Measurements from ENCODE around the gene PSTPIP1.

PSTPIP1 gene

DNA sequence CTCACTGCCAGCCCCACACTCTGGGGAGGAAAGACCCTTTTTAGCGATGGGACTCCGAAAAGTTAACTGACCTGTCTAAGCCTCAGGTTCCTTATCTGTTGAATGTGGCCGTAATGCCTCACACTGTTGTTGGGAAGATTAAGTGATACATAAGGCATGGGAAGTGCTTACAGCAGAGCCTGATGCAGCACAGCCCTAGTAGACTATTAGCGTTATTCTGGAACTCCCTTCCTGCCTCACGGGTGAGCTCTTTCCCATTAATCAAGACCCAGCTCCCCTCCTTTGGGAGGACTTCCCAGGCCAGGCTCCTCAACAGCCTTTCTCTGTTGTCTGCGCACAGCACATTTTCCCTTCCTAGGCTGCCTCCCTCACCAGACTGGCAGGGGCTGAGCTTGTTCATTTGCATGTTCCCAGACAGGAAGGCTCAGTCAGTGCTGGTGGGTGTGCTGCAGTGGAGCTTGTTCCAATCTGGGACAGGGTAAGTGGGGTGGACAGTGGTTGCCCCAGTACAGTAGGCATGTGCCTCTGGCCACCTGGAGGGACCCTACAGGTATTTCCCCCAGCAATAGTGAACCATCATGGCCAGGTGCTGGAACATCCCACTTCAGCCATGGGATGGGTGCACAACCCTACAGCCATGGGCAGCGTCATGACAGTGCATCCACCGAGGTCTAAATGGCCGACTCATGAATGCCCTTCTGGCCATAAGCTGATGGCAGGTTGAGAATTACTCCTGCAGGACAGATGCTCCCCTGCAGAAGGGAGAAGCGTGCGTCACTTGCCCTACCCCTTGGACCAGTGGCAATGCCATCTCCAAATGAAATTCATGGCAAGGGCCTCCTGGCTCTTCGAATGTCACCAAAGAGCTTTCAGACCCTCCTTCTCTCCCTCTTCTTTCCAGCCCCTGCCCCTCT lies 5.8 kb upstream of the PSTPIP1 start:
- Histone ChIP-seq H3K36me3 (ENCODE audit: control insufficient read depth, insufficient read depth, low read length) (no peaks in the 10 kb centered on the region), H3K27ac (ENCODE audit: low read length) (no peak overlapping the region), H3K4me3 (ENCODE audit: low read length) (no peak overlapping the region), H3K4me1 (ENCODE audit: control insufficient read depth, insufficient read depth, low read length) (no peaks in the 10 kb centered on the region), H3K27me3 (ENCODE audit: control insufficient read depth, insufficient read depth, low read length) (no peaks in the 10 kb centered on the region), H3K9me3 (ENCODE audit: control insufficient read depth, insufficient read depth, low read length) (no peaks in the 10 kb centered on the region)
- no peak for DNase-seq (ENCODE audit: low read depth, low spot score)
- WGBS (ENCODE audit: insufficient coverage, insufficient read length): no CpG with 5 or more reads among the region's 12 CpGs

DNA sequence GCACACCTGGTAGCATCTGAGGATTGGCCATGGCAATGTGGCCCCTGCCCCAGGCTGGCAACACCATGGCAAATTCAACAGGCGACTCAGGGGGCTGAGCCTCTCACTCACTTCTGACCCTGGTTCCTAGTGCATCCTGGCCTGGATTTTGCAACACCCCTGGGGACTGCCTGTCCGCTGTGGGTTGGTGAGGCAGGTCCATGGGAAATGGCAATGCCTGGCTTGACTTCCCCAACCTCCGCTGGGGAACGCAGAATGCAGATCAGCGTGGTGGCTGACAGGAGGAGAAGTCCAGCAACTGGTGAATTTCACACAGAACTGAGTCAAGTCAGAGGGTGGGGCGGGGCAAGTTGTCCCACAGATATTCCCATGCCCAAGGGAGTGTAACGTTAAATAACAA lies 3.9 kb upstream of the PSTPIP1 start:
- Histone ChIP-seq H3K36me3 (ENCODE audit: control insufficient read depth, insufficient read depth, low read length) (no peaks in the 10 kb centered on the region), H3K4me3 (ENCODE audit: low read length) (no peak overlapping the region), H3K27me3 (ENCODE audit: control insufficient read depth, insufficient read depth, low read length) (no peaks in the 10 kb centered on the region), H3K4me1 (ENCODE audit: control insufficient read depth, insufficient read depth, low read length) (no peaks in the 10 kb centered on the region), H3K27ac (ENCODE audit: low read length) (no peak overlapping the region), H3K9me3 (ENCODE audit: control insufficient read depth, insufficient read depth, low read length) (no peaks in the 10 kb centered on the region)
- no peak for DNase-seq (ENCODE audit: low read depth, low spot score)
- no CpG with 5 or more reads among the region's 7 CpGs for WGBS (ENCODE audit: insufficient coverage, insufficient read length)

DNA sequence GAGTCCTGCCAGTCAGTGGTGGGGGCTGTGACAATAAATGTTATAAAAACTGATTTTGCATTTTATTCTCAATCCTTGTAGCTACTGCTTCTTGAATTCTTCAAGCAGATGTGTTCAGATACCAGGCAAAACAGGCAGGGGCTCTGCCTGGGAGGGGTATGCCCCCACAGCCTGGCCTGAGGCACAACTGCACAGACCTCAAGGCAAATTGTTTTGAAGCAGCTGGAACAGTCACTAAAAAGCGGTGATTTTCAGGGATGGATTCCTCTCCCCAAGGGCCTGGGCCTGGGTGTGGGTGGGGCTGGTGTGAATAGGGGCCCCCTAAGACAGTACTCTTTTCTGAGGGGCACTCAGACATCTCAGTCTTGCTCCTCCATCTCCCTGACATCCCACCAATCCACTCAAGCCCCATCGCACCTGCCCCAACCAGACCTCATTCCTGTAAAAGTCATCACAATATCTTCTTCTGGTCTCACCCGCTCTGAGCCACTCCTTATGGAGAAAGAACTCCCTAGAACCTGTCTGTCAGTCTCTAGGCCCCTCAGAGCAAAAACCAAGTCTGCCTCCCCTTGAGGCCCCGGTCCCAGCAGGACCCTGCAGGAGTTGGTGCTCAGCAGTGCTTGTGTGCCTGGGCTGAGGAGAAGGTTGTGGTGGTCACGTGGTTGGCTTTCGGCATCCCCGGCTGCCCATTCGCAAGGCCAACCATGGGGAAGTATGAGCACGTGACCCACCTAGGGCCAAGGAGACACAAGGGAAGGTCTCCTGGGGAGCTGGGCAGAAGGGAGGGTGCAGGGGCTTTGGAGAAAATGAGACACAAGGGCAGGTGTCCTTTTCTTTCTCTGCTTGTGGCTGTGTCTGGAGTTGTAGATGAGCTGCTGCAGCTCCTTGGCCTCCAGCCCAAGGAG lies 2.9 kb upstream of the PSTPIP1 start:
- no peak for DNase-seq (ENCODE audit: low read depth, low spot score)
- Histone ChIP-seq H3K4me1 (ENCODE audit: control insufficient read depth, insufficient read depth, low read length) (no peaks in the 10 kb centered on the region), H3K36me3 (ENCODE audit: control insufficient read depth, insufficient read depth, low read length) (no peaks in the 10 kb centered on the region), H3K9me3 (ENCODE audit: control insufficient read depth, insufficient read depth, low read length) (no peaks in the 10 kb centered on the region), H3K4me3 (ENCODE audit: low read length) (no peak overlapping the region), H3K27me3 (ENCODE audit: control insufficient read depth, insufficient read depth, low read length) (no peaks in the 10 kb centered on the region), H3K27ac (ENCODE audit: low read length) (no peak overlapping the region)
- WGBS (ENCODE audit: insufficient coverage, insufficient read length): no CpG with 5 or more reads among the region's 9 CpGs

DNA sequence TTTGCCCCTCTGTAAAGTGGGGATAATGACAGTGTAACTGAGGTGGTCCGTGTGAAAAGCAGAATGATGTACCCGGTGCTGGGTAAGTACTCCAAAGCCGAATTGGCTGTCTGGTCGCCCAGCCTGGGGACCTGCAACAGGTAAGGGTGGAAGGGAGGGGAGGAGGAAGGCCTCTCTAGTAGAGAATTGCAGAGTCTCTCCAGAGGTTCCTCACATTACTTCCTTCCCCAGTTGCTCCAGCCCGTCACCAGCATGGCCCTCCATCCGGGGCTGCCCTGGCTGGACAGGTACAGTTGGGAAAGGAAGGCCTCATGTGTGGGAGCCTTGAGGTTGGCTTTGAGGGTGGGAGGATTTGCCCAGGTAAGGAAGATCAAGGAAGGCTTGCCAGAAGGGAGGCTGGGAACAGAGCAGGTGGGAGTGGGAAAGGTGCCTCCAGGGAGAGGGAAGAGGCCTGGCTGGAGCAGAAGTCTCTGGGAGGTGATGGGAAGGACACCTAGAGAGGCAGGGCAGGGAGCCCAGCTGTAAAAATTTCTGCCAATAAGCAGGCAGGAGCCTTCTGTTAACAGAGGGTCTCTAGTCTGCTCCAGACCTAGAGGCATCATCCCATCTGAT lies 1.7 kb upstream of the PSTPIP1 start:
- Histone ChIP-seq H3K27me3 (ENCODE audit: control insufficient read depth, insufficient read depth, low read length) (no peaks in the 10 kb centered on the region), H3K27ac (ENCODE audit: low read length) (no peak overlapping the region), H3K36me3 (ENCODE audit: control insufficient read depth, insufficient read depth, low read length) (no peaks in the 10 kb centered on the region), H3K4me1 (ENCODE audit: control insufficient read depth, insufficient read depth, low read length) (no peaks in the 10 kb centered on the region), H3K9me3 (ENCODE audit: control insufficient read depth, insufficient read depth, low read length) (no peaks in the 10 kb centered on the region), H3K4me3 (ENCODE audit: low read length) (no peak overlapping the region)
- DNase-seq (ENCODE audit: low read depth, low spot score): no peak
- WGBS (ENCODE audit: insufficient coverage, insufficient read length): no CpG with 5 or more reads among the region's 6 CpGs

DNA sequence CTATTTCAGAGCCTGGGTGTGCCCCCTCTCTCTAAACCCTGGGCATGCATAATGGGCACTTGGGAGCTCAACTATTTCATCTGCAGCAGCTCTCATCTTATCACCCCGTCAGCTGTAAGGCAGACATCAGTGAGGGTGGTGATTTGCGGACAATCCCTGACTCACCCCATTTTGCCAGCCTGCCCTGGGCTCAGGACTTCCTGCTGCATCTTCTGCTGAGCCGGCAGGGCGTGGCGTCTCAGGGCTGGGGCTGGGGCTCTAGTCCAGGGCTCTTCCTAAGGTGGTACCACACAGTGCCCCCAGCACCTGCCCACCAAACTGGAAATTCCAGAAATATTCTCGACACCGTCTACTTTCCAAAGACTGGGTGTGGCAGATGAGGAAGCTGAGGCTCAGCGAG lies 925 bp upstream of the PSTPIP1 start:
- no peak overlapping the region for H3K4me3 ChIP-seq (ENCODE audit: low read length)
- H3K27me3 ChIP-seq (ENCODE audit: control insufficient read depth, insufficient read depth, low read length): no peaks in the 10 kb centered on the region
- H3K36me3 ChIP-seq (ENCODE audit: control insufficient read depth, insufficient read depth, low read length): no peaks in the 10 kb centered on the region
- no peak overlapping the region for H3K27ac ChIP-seq (ENCODE audit: low read length)
- whole genome bisulfite sequencing (ENCODE audit: insufficient coverage, insufficient read length): no CpG with 5 or more reads among the region's 8 CpGs
- no peak for DNase-seq (ENCODE audit: low read depth, low spot score)
- no peaks in the 10 kb centered on the region for H3K4me1 ChIP-seq (ENCODE audit: control insufficient read depth, insufficient read depth, low read length)
- H3K9me3 ChIP-seq (ENCODE audit: control insufficient read depth, insufficient read depth, low read length): no peaks in the 10 kb centered on the region

DNA sequence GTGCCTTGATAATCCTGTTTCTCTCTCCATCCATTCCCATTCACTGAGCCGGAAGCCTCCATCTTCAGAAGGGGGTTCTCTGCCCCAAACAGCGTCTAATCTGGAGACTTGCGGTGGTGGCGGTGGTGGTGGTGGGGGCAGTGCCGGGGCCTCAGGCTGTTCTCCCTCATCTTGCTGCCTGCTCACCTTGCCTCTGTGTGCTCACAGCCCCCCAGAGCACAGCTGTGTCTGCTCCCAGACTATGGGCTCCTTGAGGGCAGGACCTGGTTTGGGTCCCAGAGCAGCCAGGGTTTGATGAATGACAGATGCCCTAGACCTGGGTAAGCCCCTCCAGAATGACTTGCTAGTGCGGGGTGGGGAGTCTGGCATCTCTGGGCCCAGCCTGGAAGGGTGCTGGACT lies 430 bp upstream of the PSTPIP1 start:
- Histone ChIP-seq H3K4me3 (ENCODE audit: low read length) (no peak overlapping the region), H3K27ac (ENCODE audit: low read length) (no peak overlapping the region), H3K36me3 (ENCODE audit: control insufficient read depth, insufficient read depth, low read length) (no peaks in the 10 kb centered on the region), H3K4me1 (ENCODE audit: control insufficient read depth, insufficient read depth, low read length) (no peaks in the 10 kb centered on the region), H3K9me3 (ENCODE audit: control insufficient read depth, insufficient read depth, low read length) (no peaks in the 10 kb centered on the region), H3K27me3 (ENCODE audit: control insufficient read depth, insufficient read depth, low read length) (no peaks in the 10 kb centered on the region)
- DNase-seq (ENCODE audit: low read depth, low spot score): no peak
- no CpG with 5 or more reads among the region's 6 CpGs for WGBS (ENCODE audit: insufficient coverage, insufficient read length)

DNA sequence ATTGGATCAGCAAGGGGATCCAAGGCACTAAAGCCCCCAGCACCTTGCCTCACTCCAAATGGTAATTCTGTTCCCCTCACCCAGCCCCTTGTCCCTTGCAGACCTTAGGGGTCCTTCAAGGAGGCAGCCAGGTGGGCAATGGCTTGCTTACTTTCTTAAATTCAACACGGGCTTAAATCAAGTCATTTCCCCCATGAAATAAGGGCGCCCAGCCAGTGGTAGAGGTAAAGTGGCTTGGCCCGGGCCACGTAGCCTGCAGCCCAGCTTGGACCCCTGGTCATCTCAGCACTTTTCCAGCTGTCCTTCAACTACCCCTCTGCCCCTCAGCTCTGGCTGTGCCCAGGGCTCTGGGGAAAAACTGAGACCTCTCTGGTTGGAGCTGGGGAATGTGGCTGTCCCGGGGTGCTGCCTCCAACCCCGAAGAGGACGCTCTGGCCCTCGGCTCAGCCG lies 1.2 kb downstream of the PSTPIP1 start:
- Histone ChIP-seq H3K36me3 (ENCODE audit: control insufficient read depth, insufficient read depth, low read length) (no peaks in the 10 kb centered on the region), H3K4me1 (ENCODE audit: control insufficient read depth, insufficient read depth, low read length) (no peaks in the 10 kb centered on the region), H3K9me3 (ENCODE audit: control insufficient read depth, insufficient read depth, low read length) (no peaks in the 10 kb centered on the region), H3K27me3 (ENCODE audit: control insufficient read depth, insufficient read depth, low read length) (no peaks in the 10 kb centered on the region), H3K27ac (ENCODE audit: low read length) (no peak overlapping the region), H3K4me3 (ENCODE audit: low read length) (no peak overlapping the region)
- WGBS (ENCODE audit: insufficient coverage, insufficient read length): no CpG with 5 or more reads among the region's 9 CpGs
- no peak for DNase-seq (ENCODE audit: low read depth, low spot score)

DNA sequence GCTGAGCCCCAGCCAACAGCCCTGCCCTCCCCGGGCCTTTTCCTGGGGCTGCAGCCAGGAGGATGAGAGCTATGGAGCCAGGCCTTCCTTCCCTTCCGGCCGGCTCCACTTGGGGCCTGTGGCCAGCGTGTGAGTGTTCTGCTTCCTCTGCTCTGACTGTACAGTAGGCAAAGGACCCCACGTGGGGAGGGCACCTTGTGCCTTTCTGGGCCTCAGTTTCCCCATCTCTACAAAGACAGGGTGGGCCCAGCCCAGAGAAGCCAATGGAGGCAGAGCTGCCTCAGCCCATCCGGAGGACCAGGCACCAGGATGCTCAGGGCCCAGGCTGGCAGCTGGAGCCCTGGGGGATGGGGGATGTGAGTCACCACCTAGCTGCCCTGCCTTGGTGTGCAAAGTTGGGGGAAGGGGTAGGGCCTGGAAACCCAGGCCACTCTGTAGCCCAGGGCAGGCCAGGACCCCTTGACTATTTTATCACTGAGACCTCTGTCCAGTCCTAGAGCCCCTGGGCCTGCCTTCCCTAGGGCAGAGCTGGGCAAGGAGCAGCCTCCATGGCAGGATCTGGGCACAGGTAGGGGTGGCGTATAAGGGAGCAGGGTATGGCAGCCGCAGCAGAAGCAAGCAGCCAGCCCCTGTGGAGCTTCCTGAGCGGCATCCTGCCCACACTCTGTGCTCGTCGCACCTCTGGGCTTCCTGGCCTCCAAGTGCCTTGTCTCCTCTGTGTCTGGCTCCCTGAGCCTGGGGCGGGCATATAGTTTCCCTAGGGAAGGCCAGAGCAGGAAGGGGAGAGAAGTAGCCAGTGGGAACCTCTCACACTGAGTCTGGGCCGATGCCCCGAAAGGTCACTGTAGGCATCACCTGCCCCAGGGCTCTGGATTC lies 1.8 kb downstream of the PSTPIP1 start:
- H3K4me1 ChIP-seq (ENCODE audit: control insufficient read depth, insufficient read depth, low read length): no peaks in the 10 kb centered on the region
- no peak overlapping the region for H3K27ac ChIP-seq (ENCODE audit: low read length)
- H3K36me3 ChIP-seq (ENCODE audit: control insufficient read depth, insufficient read depth, low read length): no peaks in the 10 kb centered on the region
- no peak for DNase-seq (ENCODE audit: low read depth, low spot score)
- WGBS (ENCODE audit: insufficient coverage, insufficient read length): no CpG with 5 or more reads among the region's 14 CpGs
- no peaks in the 10 kb centered on the region for H3K27me3 ChIP-seq (ENCODE audit: control insufficient read depth, insufficient read depth, low read length)
- no peaks in the 10 kb centered on the region for H3K9me3 ChIP-seq (ENCODE audit: control insufficient read depth, insufficient read depth, low read length)
- no peak overlapping the region for H3K4me3 ChIP-seq (ENCODE audit: low read length)

DNA sequence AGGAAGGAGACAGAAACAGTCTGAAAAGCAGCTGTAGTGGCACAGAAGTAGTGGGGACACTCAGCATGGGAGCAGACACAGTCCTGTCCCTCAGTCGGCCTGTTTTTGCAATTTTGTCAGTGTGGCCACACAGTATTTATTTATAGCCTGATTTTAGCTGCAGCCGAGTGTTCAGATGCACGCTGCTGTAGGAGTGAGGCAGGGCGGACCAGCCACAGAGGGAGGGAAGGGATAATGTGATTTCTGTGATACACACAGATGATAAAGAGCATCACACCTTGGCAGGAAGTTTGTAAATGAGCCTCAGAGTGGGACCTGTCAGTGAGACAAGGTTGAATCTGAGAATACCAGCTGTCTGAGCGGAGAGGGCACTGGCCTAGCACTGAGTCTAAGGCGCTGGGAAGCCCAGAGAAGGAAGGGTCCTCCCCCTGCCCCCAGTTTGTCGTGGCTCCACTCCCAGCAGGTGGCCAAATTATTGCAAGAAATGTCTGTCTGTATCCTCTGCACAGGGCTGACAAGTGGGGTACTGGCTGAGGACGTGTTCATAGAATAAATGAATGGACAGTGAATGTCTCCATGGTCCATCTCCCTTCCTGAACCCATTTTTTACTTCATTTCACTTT lies 3.8 kb downstream of the PSTPIP1 start:
- H3K4me3 ChIP-seq (ENCODE audit: low read length): no peak overlapping the region
- H3K27ac ChIP-seq (ENCODE audit: low read length): no peak overlapping the region
- no CpG with 5 or more reads among the region's 8 CpGs for WGBS (ENCODE audit: insufficient coverage, insufficient read length)
- no peaks in the 10 kb centered on the region for H3K4me1 ChIP-seq (ENCODE audit: control insufficient read depth, insufficient read depth, low read length)
- no peak for DNase-seq (ENCODE audit: low read depth, low spot score)
- H3K27me3 ChIP-seq (ENCODE audit: control insufficient read depth, insufficient read depth, low read length): no peaks in the 10 kb centered on the region
- no peaks in the 10 kb centered on the region for H3K36me3 ChIP-seq (ENCODE audit: control insufficient read depth, insufficient read depth, low read length)
- H3K9me3 ChIP-seq (ENCODE audit: control insufficient read depth, insufficient read depth, low read length): no peaks in the 10 kb centered on the region

Measured in iPS DF 6.9 (cell line).